Activated CD4-positive, alpha-beta T cell treated with anti-CD3 and anti-CD28 coated beads, Interleukin-2, amount 50 U/mL, for 16 hours (primary cell): ENCODE data around the gene ZNF493.

ENCODE experiments used
- DNase-seq: peaks from one replicate; pipeline ENCODE4 v3.0.0-alpha.2; 2020

ZNF493 gene

GRCh38 chr19:21463449-21464105, 66.6 kb downstream of the ZNF493 start:
- DNase-seq: peak; percentile 45

GRCh38 chr19:21466627-21467026, 69.7 kb downstream of the ZNF493 start:
- DNase-seq: no peak

- DNase-seq: no peak
These were observed 71.9 kb downstream of the ZNF493 start for GRCh38 chr19:21468791-21469190.

GRCh38 chr19:21472507-21472906, 75.6 kb downstream of the ZNF493 start:
- DNase-seq: no peak

- peak; percentile 61 for DNase-seq
These were observed 77.8 kb downstream of the ZNF493 start for GRCh38 chr19:21474671-21475181.
